Measurements from ENCODE around the gene FHIP1A.
"Not testable (repeated sequence)": the region's sequence is repeated elsewhere in the genome, so short reads cannot be mapped to it uniquely, and the experiment has no call there.

FHIP1A gene

GRCh38 chr4:151402145-151402865 lies 6.7 kb upstream of the FHIP1A start:
- H3K4me1 ChIP-seq (ENCODE audit: control insufficient read depth, insufficient read depth, low read length, poor library complexity, severe bottlenecking): no peaks in the 10 kb centered on the region
- H3K9me3 ChIP-seq (ENCODE audit: control insufficient read depth, low read length): no peaks in the 10 kb centered on the region
- no peak overlapping the region for H3K27ac ChIP-seq (ENCODE audit: low read depth, low read length, severe bottlenecking)
- no peak overlapping the region for H3K4me3 ChIP-seq (ENCODE audit: extremely low read depth, insufficient read depth, low read length, poor library complexity, severe bottlenecking)
- 73 to 88% methylated on average over 3 to 4 of the region's 8 CpGs for WGBS, 2 experiments (ENCODE audit: insufficient coverage in 2 of 2)
- no peaks in the 10 kb centered on the region for H3K36me3 ChIP-seq (ENCODE audit: control insufficient read depth, insufficient read depth, low read length)

- no peaks in the 10 kb centered on the region for H3K36me3 ChIP-seq (ENCODE audit: control insufficient read depth, insufficient read depth, low read length)
- H3K27ac ChIP-seq (ENCODE audit: low read depth, low read length, severe bottlenecking): no peak overlapping the region
- no CpG with 5 or more reads among the region's 1 CpG for WGBS, 2 experiments (ENCODE audit: insufficient coverage in 2 of 2)
- no peak overlapping the region for H3K4me3 ChIP-seq (ENCODE audit: extremely low read depth, insufficient read depth, low read length, poor library complexity, severe bottlenecking)
- H3K4me1 ChIP-seq (ENCODE audit: control insufficient read depth, insufficient read depth, low read length, poor library complexity, severe bottlenecking): no peaks in the 10 kb centered on the region
- no peaks in the 10 kb centered on the region for H3K9me3 ChIP-seq (ENCODE audit: control insufficient read depth, low read length)
These were observed 5.3 kb upstream of the FHIP1A start for GRCh38 chr4:151403656-151404055.

GRCh38 chr4:151404802-151405201 lies 4.2 kb upstream of the FHIP1A start:
- not testable (repeated sequence) for H3K4me1 ChIP-seq (ENCODE audit: control insufficient read depth, insufficient read depth, low read length, poor library complexity, severe bottlenecking); H3K4me3 ChIP-seq (ENCODE audit: extremely low read depth, insufficient read depth, low read length, poor library complexity, severe bottlenecking); H3K9me3 ChIP-seq (ENCODE audit: control insufficient read depth, low read length); H3K27ac ChIP-seq (ENCODE audit: low read depth, low read length, severe bottlenecking); H3K36me3 ChIP-seq (ENCODE audit: control insufficient read depth, insufficient read depth, low read length)
- 90% methylated on average over 3 to 5 of the region's 7 CpGs for WGBS, 2 experiments (ENCODE audit: insufficient coverage in 2 of 2)

- WGBS, 2 experiments (ENCODE audit: insufficient coverage in 2 of 2): 93 to 94% methylated on average over 1 to 3 of the region's 4 CpGs
- no peaks in the 10 kb centered on the region for H3K9me3 ChIP-seq (ENCODE audit: control insufficient read depth, low read length)
- no peak overlapping the region for H3K4me3 ChIP-seq (ENCODE audit: extremely low read depth, insufficient read depth, low read length, poor library complexity, severe bottlenecking)
- H3K4me1 ChIP-seq (ENCODE audit: control insufficient read depth, insufficient read depth, low read length, poor library complexity, severe bottlenecking): peaks cover 5% of the 10 kb centered on the region
- no peak overlapping the region for H3K27ac ChIP-seq (ENCODE audit: low read depth, low read length, severe bottlenecking)
- no peaks in the 10 kb centered on the region for H3K36me3 ChIP-seq (ENCODE audit: control insufficient read depth, insufficient read depth, low read length)
These were observed 2.0 kb upstream of the FHIP1A start for GRCh38 chr4:151407018-151407417.

GRCh38 chr4:151407466-151408379 lies 1.3 kb upstream of the FHIP1A start:
- Histone ChIP-seq H3K36me3 (ENCODE audit: control insufficient read depth, insufficient read depth, low read length) (no peaks in the 10 kb centered on the region), H3K4me3 (ENCODE audit: extremely low read depth, insufficient read depth, low read length, poor library complexity, severe bottlenecking) (peak overlapping the region; percentile 48), H3K4me1 (ENCODE audit: control insufficient read depth, insufficient read depth, low read length, poor library complexity, severe bottlenecking) (peaks cover 5% of the 10 kb centered on the region), H3K9me3 (ENCODE audit: control insufficient read depth, low read length) (no peaks in the 10 kb centered on the region), H3K27ac (ENCODE audit: low read depth, low read length, severe bottlenecking) (no peak overlapping the region)
- 40 to 45% methylated on average over 20 to 25 of the region's 29 CpGs for WGBS, 2 experiments (ENCODE audit: insufficient coverage in 2 of 2)

- H3K9me3 ChIP-seq (ENCODE audit: control insufficient read depth, low read length): no peaks in the 10 kb centered on the region
- WGBS, 2 experiments (ENCODE audit: insufficient coverage in 2 of 2): 4% methylated on average over 5 to 8 of the region's 8 CpGs
- no peak overlapping the region for H3K27ac ChIP-seq (ENCODE audit: low read depth, low read length, severe bottlenecking)
- H3K36me3 ChIP-seq (ENCODE audit: control insufficient read depth, insufficient read depth, low read length): no peaks in the 10 kb centered on the region
- H3K4me3 ChIP-seq (ENCODE audit: extremely low read depth, insufficient read depth, low read length, poor library complexity, severe bottlenecking): peak overlapping the region; percentile 48
- peaks cover 5% of the 10 kb centered on the region for H3K4me1 ChIP-seq (ENCODE audit: control insufficient read depth, insufficient read depth, low read length, poor library complexity, severe bottlenecking)
These were observed 671 bp upstream of the FHIP1A start for GRCh38 chr4:151408380-151408629.

- Histone ChIP-seq H3K27ac (ENCODE audit: low read depth, low read length, severe bottlenecking) (no peak overlapping the region), H3K36me3 (ENCODE audit: control insufficient read depth, insufficient read depth, low read length) (no peaks in the 10 kb centered on the region), H3K9me3 (ENCODE audit: control insufficient read depth, low read length) (no peaks in the 10 kb centered on the region), H3K4me1 (ENCODE audit: control insufficient read depth, insufficient read depth, low read length, poor library complexity, severe bottlenecking) (peaks cover 5% of the 10 kb centered on the region), H3K4me3 (ENCODE audit: extremely low read depth, insufficient read depth, low read length, poor library complexity, severe bottlenecking) (peak overlapping the region; percentile 48)
- 1 to 4% methylated on average over 11 to 22 of the region's 27 CpGs for WGBS, 2 experiments (ENCODE audit: insufficient coverage in 2 of 2)
These were observed 716 bp downstream of the FHIP1A start for GRCh38 chr4:151409470-151410313.

GRCh38 chr4:151415978-151416377 lies 7.0 kb downstream of the FHIP1A start:
- Histone ChIP-seq H3K4me3 (ENCODE audit: extremely low read depth, insufficient read depth, low read length, poor library complexity, severe bottlenecking) (no peak overlapping the region), H3K9me3 (ENCODE audit: control insufficient read depth, low read length) (no peaks in the 10 kb centered on the region), H3K36me3 (ENCODE audit: control insufficient read depth, insufficient read depth, low read length) (no peaks in the 10 kb centered on the region), H3K4me1 (ENCODE audit: control insufficient read depth, insufficient read depth, low read length, poor library complexity, severe bottlenecking) (peaks cover 10% of the 10 kb centered on the region), H3K27ac (ENCODE audit: low read depth, low read length, severe bottlenecking) (no peak overlapping the region)

GRCh38 chr4:151417164-151417571 lies 8.2 kb downstream of the FHIP1A start:
- 85 to 92% methylated on average over 5 of the region's 5 CpGs for WGBS, 2 experiments (ENCODE audit: insufficient coverage in 2 of 2)
- no peaks in the 10 kb centered on the region for H3K36me3 ChIP-seq (ENCODE audit: control insufficient read depth, insufficient read depth, low read length)
- H3K27ac ChIP-seq (ENCODE audit: low read depth, low read length, severe bottlenecking): no peak overlapping the region
- no peaks in the 10 kb centered on the region for H3K9me3 ChIP-seq (ENCODE audit: control insufficient read depth, low read length)
- H3K4me1 ChIP-seq (ENCODE audit: control insufficient read depth, insufficient read depth, low read length, poor library complexity, severe bottlenecking): peaks cover 10% of the 10 kb centered on the region
- no peak overlapping the region for H3K4me3 ChIP-seq (ENCODE audit: extremely low read depth, insufficient read depth, low read length, poor library complexity, severe bottlenecking)

GRCh38 chr4:151417766-151418376 lies 8.9 kb downstream of the FHIP1A start:
- 83 to 86% methylated on average over 1 to 2 of the region's 2 CpGs for WGBS, 2 experiments (ENCODE audit: insufficient coverage in 2 of 2)
- Histone ChIP-seq H3K27ac (ENCODE audit: low read depth, low read length, severe bottlenecking) (peak overlapping the region; percentile 91), H3K4me1 (ENCODE audit: control insufficient read depth, insufficient read depth, low read length, poor library complexity, severe bottlenecking) (peaks cover 10% of the 10 kb centered on the region), H3K36me3 (ENCODE audit: control insufficient read depth, insufficient read depth, low read length) (no peaks in the 10 kb centered on the region), H3K4me3 (ENCODE audit: extremely low read depth, insufficient read depth, low read length, poor library complexity, severe bottlenecking) (no peak overlapping the region), H3K9me3 (ENCODE audit: control insufficient read depth, low read length) (no peaks in the 10 kb centered on the region)
